GM18526 (cell line): ENCODE results near the gene RETREG2.
A peak's percentile ranks its signal among the peaks of the same experiment; 100 is the strongest.

ENCODE experiments used
- POLR2A ChIP-seq: IDR thresholded peaks from 3 replicates; pipeline ENCODE4 v1.6.1; 2011; ENCODE audit not compliant: insufficient read length; ENCODE audit errors: extremely low read depth

Gene RETREG2

GRCh38 chr2:219176818-219177551, 1.1 kb upstream of the RETREG2 start, which contains the start of gene CNPPD1:
Gene CNPPD1, minus strand, starts transcription at chr2:219176925. Its CDS starts 97 bp downstream, at chr2:219176828.
- peak; percentile 87 for TF ChIP-seq POLR2A

- no peak for TF ChIP-seq POLR2A
Observed at GRCh38 chr2:219178377-219179175, 501 bp downstream of the RETREG2 start.

- no peak for TF ChIP-seq POLR2A
Observed at GRCh38 chr2:219179601-219180465, 1.8 kb downstream of the RETREG2 start.

- no peak for TF ChIP-seq POLR2A
Observed at GRCh38 chr2:219180961-219181360, 2.9 kb downstream of the RETREG2 start.

GRCh38 chr2:219181531-219181930, 3.5 kb downstream of the RETREG2 start:
- no peak for TF ChIP-seq POLR2A

GRCh38 chr2:219182331-219183150, 4.5 kb downstream of the RETREG2 start:
- TF ChIP-seq POLR2A: no peak

- TF ChIP-seq POLR2A: no peak
Observed at GRCh38 chr2:219183151-219183772, 5.2 kb downstream of the RETREG2 start.

GRCh38 chr2:219184121-219184520, 6.0 kb downstream of the RETREG2 start:
- no peak for TF ChIP-seq POLR2A

- no peak for TF ChIP-seq POLR2A
Observed at GRCh38 chr2:219186754-219187456, 8.8 kb downstream of the RETREG2 start.

- no peak for TF ChIP-seq POLR2A
Observed at GRCh38 chr2:219197388-219197787, 19.3 kb downstream of the RETREG2 start.

GRCh38 chr2:219198974-219199373, 20.9 kb downstream of the RETREG2 start:
- no peak for TF ChIP-seq POLR2A

- no peak for TF ChIP-seq POLR2A
Observed at GRCh38 chr2:219199470-219200211, 21.6 kb downstream of the RETREG2 start.
